Fibroblast of skin of left quadriceps (primary cell): ENCODE data around the gene TSPO2.

Experiments
- DNase-seq, 2 experiments: peaks; one replicate each; pipeline ENCODE4 v3.0.0-alpha.2; 2013; ENCODE audit warnings: low read depth in 2 of 2

TSPO2 gene

DNA sequence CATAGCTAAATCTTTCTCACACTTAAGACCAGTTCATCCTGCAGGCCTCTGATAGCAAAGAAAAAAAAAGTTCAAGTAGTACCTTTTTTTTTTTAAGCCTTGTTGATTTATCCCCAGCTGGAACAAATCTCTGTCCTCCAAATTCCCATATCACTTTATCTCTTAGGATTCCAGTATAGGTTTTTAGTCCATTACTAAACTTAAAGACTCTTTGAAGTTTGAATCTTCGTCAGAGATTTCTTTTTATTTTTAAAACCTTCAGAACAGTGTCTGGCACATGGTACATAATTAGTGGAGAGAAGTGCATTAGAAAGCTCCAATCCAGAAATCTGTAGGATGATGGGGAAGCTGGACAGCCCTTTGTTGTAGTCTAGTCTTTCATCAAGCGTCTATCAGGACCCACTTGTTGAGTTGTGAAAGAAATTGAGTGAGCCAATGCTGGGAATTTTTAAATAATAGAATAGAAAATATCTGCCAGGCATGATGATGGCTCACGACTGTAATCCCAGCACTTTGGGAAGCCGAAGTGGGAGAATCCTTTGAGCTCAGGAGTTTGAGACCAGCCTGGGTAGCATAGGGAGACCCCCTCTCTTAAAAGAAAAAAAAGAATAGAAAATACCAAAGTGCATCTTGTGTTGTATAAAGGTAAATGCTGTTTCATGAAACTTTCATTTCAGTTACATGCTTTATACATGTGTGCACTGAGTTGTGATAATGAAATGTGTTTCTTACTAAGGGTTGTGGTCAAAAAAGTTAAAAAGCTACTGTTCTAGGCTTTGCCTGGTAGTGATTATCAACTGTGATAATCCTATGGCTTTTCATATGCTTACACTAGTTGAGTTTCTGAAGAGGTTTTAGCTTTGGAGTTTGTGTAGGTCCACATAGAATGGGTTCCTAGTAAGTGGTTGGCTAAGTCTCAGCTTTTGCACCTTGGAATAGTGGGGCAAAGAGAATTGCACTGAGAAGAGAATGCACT is 33.7 kb downstream of the TSPO2 start:
- no peak for DNase-seq

DNA sequence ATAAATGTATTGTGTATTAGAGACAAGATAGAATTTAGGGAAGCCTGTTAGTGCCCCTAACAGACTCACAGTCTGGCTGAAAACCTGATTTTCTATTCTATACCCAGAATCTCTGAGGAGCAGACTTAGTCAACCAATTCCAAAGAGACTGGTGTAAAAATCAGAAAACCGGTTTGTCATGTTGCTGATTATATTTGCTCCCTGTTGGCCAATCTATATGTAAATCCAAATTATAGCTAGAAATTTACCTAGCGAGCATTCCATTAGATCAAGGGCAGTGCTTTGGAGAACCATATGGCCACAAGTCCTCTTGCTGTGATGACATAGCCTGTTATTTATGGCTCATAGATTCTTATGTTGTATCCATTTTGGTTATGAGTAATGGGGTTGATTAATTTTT is 35.3 kb downstream of the TSPO2 start:
- no peak for DNase-seq

DNA sequence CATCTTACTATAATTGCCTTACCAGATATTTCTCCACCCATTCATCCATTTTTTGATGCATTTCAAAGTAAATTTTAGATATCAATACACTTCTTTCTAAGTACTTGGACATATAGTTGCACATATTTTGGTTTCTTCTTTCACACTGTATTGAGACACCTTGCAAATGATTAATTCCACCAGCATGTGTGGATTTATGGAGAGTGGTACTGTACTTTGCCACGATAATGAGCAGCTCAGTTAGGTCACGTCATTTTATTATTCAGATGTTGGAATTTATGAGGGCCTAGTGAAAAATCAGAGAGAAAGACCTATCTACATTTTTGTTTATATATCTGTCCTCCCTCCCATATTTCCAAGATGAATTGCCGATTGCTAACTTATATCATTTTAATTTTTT is 35.8 kb downstream of the TSPO2 start:
- no peak for DNase-seq

DNA sequence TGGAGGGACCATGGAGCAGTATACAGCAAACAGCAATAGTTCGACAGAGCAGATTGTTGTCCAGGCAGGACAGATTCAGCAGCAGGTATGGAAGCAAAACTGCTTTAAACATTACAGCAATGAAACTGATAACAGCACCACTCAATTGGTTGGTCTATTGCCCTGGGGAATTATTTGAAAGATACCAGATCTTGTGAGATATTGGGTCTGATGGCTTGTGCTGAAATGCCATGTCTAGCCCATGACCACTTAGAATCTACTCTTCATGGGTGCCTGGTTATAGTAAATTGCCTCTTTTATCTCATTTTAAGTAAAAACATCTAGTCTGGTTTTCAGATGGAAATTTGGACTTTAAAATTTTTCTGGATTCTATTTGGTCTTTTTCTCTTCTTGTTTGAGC is 36.8 kb downstream of the TSPO2 start:
- no peak for DNase-seq

DNA sequence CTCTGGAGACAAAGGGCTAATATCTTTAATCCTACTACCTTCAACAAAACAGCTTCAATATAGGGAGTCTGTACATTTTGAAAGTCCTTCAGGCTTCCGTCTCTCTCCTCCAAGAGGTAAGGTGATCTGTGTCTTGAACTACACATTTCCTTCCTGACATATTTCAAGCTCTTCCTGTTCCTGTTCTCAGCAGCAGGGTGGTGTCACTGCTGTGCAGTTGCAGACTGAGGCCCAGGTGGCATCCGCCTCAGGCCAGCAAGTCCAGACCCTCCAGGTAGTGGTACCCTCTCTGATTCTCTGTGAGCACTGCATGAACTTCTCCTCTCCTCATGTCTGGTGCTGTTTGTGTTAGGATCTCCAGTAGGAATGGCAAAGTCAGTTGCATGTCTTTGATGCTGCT is 38.4 kb downstream of the TSPO2 start:
- DNase-seq: no peak

DNA sequence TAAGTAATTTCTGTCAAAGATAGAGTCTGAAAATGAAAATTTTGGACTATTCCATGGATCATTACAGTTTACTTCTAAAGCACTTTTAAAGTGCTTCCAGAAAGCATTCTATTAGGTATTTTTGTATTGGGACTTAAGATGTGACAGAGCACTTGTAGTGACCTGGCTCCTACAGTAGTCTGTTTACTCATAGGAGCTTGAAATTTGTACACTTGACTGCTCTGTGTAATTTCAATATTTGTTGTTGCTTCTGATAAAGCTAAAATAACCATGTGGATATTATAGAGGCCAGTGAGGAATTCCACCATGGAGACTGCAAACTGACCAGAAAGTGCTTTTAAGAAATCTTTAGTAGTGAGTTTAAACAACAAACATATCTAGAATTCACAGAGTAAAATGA is 40.8 kb downstream of the TSPO2 start:
- DNase-seq: no peak

DNA sequence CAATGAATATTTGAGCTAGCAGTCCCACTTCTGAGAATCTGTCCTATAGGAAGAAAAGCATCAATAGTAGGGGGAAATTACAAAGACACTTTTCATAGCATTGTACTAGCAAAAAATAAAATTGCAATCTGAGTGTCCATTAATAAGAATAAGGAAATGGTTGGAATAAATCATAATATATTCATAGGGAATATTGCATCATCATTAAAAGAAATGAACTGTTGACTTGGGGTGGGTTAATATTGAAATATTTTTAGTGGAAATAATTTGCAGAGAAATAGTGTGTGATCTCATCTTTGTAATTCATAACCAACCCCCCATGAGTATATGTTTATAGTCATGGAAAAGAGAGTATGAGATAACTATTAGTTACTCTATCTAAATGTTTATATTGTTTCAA is 42.9 kb downstream of the TSPO2 start:
- no peak for DNase-seq

DNA sequence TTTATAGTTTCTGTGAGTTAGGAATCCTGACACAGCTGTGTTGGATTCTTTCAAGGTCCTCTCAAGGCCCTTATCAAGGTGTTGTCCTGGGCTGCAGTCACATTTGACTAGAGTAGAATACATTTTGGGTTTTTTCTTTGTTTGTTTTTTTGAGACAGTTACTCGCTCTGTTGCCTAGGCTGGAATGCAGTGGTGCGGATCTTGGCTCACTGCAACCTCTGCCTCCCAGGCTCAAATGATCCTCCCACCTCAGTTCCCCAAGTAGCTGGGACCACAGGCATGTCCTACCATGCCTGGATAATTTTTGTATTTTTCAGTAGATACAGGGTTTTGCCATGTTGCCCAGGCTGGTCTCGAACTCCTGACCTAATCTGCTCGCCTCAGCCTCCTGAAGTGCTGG is 46.2 kb downstream of the TSPO2 start:
- DNase-seq: no peak

DNA sequence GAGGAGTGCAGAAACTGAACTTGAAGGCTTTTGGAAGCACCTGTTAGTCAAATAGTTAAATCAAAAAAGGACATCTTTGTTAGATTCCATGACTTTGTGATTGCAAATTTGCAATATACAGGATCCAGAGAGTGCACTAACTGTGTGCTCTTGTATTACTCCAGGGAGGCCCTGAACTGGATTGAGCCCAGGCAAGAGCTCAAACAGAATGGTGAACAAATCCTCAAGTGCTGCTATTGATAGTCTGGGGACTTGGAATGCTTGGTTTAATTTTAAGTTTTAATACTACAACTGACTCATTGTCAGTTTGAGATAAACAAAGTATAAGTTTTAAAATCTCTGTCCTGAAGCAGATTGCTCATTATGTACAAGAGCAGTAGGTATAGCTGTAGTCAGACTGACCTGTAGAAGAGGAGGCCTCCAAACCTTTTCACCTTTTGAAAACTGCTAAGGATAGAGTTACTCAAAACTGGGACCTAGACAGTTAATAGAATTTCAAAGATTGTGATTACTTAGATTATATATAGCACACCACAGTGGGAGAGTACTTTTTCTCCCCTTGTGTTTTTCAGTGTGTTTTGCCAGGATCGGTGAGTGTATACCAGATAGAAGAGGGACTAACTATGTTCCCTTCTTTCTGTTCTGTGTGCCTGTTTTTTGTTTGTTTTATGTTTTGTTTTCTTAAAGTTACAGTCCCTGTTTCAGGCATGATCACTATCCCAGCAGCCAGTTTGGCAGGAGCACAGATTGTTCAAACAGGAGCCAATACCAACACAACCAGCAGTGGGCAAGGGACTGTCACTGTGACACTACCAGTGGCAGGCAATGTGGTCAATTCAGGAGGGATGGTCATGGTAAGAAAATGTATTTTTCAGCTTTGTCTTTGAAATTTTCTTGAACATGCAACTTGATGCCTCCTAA is 48.8 kb downstream of the TSPO2 start:
- no peak for DNase-seq

DNA sequence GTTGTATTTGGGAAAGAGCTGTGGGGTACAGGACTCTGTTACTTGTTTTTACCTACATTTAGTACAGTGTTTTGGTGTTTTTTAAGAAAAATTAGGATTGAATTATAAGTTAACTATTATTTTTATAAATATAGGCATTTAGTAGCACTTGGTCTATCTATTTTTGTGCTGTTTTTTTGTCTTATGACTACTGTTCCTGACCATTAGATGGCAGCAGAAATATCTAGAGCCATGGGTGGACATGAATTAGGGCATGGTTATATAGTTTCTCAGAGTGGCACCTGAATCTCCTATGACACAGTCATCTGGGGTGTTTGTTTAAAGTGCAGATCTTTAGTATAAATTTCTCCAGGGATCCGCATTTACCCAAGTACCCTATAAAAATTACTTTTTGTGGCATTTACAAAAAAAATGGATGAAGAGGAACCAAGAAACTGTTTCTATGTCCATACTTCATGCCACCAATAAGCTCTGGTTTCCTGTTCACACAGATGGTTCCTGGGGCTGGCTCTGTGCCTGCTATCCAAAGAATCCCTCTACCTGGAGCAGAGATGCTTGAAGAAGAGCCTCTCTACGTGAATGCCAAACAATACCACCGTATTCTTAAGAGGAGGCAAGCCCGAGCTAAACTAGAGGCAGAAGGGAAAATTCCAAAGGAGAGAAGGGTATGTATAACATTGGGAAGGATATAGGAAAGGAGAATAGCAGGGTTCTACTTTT is 50.3 kb downstream of the TSPO2 start:
- no peak for DNase-seq

DNA sequence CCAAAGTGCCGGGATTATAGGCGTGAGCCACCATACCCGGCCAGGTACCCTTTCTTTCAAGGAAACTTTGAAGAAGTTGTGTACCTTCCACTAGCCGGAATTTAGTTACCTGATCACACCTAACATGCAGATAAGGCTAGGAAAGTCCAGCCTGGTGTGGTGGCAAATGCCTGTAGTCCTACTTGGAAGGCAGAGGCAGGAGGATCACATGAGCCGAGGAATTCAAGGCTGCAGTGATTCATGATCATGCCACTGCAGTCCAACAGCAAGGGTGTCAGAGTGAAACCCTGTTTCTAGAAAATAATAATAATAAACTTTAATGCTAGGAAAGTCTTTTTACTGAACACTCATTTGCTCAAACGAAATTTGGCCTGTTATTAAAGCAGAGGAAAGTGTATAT is 51.5 kb downstream of the TSPO2 start:
- DNase-seq: no peak
